Tibial nerve (tissue), 4 donors: ENCODE measurements around the gene LRRN2.

ENCODE experiments used
- EP300 ChIP-seq, 2 donors: sonication (generic); formaldehyde crosslinking; IDR thresholded peaks; one replicate each; pipeline ENCODE4 v1.6.1; 2017; ENCODE audit warnings: antibody characterized with exemption in 2 of 2, mild to moderate bottlenecking in 1 of 2
- TF ChIP-seq, protein P1 (sequence below), 5 experiments: fragments of 200-600 bp in 3 of 5; fragments of 450-650 bp in 2 of 5; sonication (generic) in 3 of 5; IDR thresholded peaks; one replicate each; pipeline ENCODE4 v1.5.1; 2016 to 2019; ENCODE audit warnings: antibody characterized with exemption in 5 of 5, mild to moderate bottlenecking in 3 of 5, moderate library complexity in 2 of 5

DNA sequence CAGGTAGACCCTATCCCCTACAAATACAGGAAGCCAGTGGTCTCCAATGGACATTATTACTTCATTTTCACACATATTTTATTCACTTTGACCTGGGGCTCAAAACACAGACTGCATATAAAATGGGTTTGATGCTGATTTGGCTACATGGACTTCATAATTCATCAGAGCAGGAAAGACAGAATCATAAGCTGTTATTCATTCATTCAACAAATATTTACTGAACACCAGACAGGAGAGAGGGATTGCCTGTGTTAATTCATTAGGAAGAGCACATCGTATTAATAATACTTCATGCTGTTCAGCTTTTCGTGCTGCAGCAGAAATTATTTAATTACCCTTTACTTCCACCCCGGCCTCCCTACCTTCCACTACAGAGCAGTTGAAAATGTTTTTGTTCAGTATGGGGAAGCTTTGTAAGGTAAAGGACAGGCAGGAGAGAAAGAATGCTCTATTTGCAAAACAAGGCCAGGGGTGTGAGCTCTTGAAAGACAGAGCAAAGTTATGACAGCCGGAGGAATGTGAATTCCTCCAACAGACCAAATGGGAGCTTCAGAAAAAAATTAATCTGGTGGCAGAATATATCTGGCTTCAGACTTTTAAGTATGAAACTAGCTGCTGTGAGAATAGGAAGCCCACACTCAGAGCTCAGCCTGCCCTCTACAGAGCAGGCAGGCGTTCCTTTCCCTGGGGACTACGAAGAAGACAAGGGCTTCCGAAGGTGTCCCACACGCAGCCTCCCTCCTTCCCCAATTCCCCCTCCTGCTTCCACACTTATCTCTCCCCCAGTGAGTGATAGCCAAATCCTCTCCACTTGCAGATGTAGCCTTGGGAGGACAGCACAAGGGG, 111.3 kb downstream of the LRRN2 start:
- no peak for TF ChIP-seq EP300 (IDR thresholded peaks at IDR 0.05)
- TF ChIP-seq, protein P1, sequence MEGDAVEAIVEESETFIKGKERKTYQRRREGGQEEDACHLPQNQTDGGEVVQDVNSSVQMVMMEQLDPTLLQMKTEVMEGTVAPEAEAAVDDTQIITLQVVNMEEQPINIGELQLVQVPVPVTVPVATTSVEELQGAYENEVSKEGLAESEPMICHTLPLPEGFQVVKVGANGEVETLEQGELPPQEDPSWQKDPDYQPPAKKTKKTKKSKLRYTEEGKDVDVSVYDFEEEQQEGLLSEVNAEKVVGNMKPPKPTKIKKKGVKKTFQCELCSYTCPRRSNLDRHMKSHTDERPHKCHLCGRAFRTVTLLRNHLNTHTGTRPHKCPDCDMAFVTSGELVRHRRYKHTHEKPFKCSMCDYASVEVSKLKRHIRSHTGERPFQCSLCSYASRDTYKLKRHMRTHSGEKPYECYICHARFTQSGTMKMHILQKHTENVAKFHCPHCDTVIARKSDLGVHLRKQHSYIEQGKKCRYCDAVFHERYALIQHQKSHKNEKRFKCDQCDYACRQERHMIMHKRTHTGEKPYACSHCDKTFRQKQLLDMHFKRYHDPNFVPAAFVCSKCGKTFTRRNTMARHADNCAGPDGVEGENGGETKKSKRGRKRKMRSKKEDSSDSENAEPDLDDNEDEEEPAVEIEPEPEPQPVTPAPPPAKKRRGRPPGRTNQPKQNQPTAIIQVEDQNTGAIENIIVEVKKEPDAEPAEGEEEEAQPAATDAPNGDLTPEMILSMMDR (IDR thresholded peaks at IDR 0.05) = no peak
